ENCODE measurements around the gene PRMT6. TPM values are rescaled to one million over a fixed set of nuclear protein-coding genes. Genes with fewer than 3 reads are reported as not detected.
"Not testable (repeated sequence)": the region's sequence is repeated elsewhere in the genome, so short reads cannot be mapped to it uniquely, and the experiment has no call there.

Gene PRMT6
- total and polyA plus RNA-seq, 10 donors: 10.2 to 18.9 (median 13.9) TPM

- intact Hi-C loops (cut with DNase I; ENCODE audit: low total_unique reads): no loop called here
- no peaks in the 10 kb centered on the region for H3K27me3 ChIP-seq (replicated peaks in 1 of 7)
- no peak for DNase-seq
- no peaks in the 10 kb centered on the region for H3K36me3 ChIP-seq
- no peak overlapping the region for H3K27ac ChIP-seq
- peaks cover 0 to 11% (median 0%) of the 10 kb centered on the region in 8 donors for H3K9me3 ChIP-seq
- TF ChIP-seq CTCF (IDR thresholded peaks at IDR 0.05 in 8 of 11, conservative IDR thresholded peaks at IDR 0.05 in 3 of 11): no peak
- TF ChIP-seq POLR2A (IDR thresholded peaks at IDR 0.05): no peak
- TF ChIP-seq POLR2AphosphoS5 (IDR thresholded peaks at IDR 0.05): no peak
- no peak overlapping the region for H3K4me3 ChIP-seq
- no peaks in the 10 kb centered on the region for H3K4me1 ChIP-seq
Measured at GRCh38 chr1:107048241-107048640, 8.2 kb upstream of the PRMT6 start.

GRCh38 chr1:107051266-107051665 lies 5.2 kb upstream of the PRMT6 start:
- Histone ChIP-seq H3K27me3 (replicated peaks in 1 of 7) (no peaks in the 10 kb centered on the region), H3K9me3 (peaks cover 0 to 11% (median 0%) of the 10 kb centered on the region in 8 donors), H3K4me1 (peaks cover 0 to 5% (median 4%) of the 10 kb centered on the region in 6 donors), H3K4me3 (no peak overlapping the region), H3K36me3 (no peaks in the 10 kb centered on the region), H3K27ac (no peak overlapping the region)
- intact Hi-C loops (cut with DNase I; ENCODE audit: low total_unique reads): no loop called here
- DNase-seq: no peak
- WGBS, 5 donors: 84 to 94% (median 85%) methylated on average over 1 of the region's 1 CpG
- no peak for TF ChIP-seq POLR2AphosphoS5 (IDR thresholded peaks at IDR 0.05)
- TF ChIP-seq CTCF (IDR thresholded peaks at IDR 0.05 in 8 of 11, conservative IDR thresholded peaks at IDR 0.05 in 3 of 11): no peak
- no peak for TF ChIP-seq POLR2A (IDR thresholded peaks at IDR 0.05)

- WGBS, 5 donors: 88 to 91% (median 90%) methylated on average over 24 of the region's 24 CpGs
- peaks cover 0 to 12% (median 8%) of the 10 kb centered on the region in 6 donors for H3K36me3 ChIP-seq
- intact Hi-C loops (cut with DNase I; ENCODE audit: low total_unique reads): not testable (repeated sequence)
Measured at GRCh38 chr1:107055919-107056425, 502 bp upstream of the PRMT6 start.

GRCh38 chr1:107057197-107058133 lies 991 bp downstream of the PRMT6 start:
- intact Hi-C loops (cut with DNase I; ENCODE audit: low total_unique reads): no loop called here
- Histone ChIP-seq H3K9me3 (no peaks in the 10 kb centered on the region), H3K4me3 (peak overlapping the region; percentile 70 to 99 (median 87)), H3K27ac (peak overlapping the region; percentile 50 to 92 (median 88)), H3K27me3 (replicated peaks in 1 of 7) (no peaks in the 10 kb centered on the region), H3K36me3 (peaks cover 0 to 22% (median 11%) of the 10 kb centered on the region in 6 donors), H3K4me1 (peaks cover 6 to 37% (median 25%) of the 10 kb centered on the region in 6 donors)
- WGBS, 5 donors: 5 to 14% (median 6%) methylated on average over 27 to 55 of the region's 55 CpGs
- peak; percentile 92 for DNase-seq
- TF ChIP-seq CTCF (IDR thresholded peaks at IDR 0.05 in 8 of 11, conservative IDR thresholded peaks at IDR 0.05 in 3 of 11): no peak
- peak in 2 of 3 donors; percentile 53 to 67 for TF ChIP-seq POLR2AphosphoS5 (IDR thresholded peaks at IDR 0.05)

More at GRCh38 chr1:107055919-107056425, 502 bp upstream of the PRMT6 start:
- not testable (repeated sequence) for H3K9me3 ChIP-seq; H3K27me3 ChIP-seq (replicated peaks in 1 of 7)
- Histone ChIP-seq H3K4me3 (peak overlapping the region; percentile 70 to 99 (median 87)), H3K4me1 (peaks cover 6 to 37% (median 25%) of the 10 kb centered on the region in 6 donors), H3K27ac (peak overlapping the region in 7 of 8 donors; percentile 81 to 92 (median 88))
- peak; percentile 64 for DNase-seq

All from spleen (tissue), 11 donors.